HuH-7 (cell line): Measurements from ENCODE around the gene PWP2.
"Not testable (repeated sequence)": the region's sequence is repeated elsewhere in the genome, so short reads cannot be mapped to it uniquely, and the experiment has no call there.

Source experiments
- DNase-seq: peaks from one replicate; pipeline ENCODE4 v3.0.0; 2011; ENCODE audit warnings: low spot score

The PWP2 gene

DNA sequence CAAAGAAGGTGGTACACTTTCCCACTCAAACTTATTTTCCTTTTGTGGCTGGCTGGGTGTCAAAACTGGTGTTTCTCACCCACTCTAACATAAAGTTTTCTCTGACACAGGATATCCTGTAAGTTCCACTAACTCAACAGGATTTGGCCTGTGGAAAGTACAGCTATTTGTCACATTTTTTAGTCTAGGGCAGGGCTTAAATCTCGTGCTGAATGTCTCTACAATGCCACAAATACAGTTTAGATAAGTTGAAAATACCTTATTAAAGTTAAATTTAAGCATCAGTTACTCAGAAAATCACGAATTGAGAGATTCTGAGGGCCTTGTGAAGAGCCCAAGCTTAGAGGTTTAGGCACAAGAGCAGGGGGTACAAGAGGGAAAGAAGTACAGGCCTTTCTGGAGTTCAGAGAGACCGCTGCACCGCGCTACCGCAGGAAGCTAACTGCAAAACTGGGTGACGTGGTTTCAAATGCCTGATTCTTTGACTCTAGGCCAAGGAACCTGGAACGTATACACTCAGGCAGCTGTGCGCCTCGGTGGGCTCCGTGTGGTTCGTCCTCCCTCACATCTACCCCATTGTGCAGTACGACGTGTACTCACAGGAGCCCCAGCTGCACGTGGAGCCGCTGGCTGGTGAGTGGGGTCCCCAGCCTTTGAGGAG is 23.4 kb upstream of the PWP2 start:
- DNase-seq: no peak

- no peak for DNase-seq
These were observed 22.5 kb upstream of the PWP2 start for GRCh38 chr21:44084496-44085241.

- no peak for DNase-seq
These were observed 21.5 kb upstream of the PWP2 start for GRCh38 chr21:44085491-44086321.

DNA sequence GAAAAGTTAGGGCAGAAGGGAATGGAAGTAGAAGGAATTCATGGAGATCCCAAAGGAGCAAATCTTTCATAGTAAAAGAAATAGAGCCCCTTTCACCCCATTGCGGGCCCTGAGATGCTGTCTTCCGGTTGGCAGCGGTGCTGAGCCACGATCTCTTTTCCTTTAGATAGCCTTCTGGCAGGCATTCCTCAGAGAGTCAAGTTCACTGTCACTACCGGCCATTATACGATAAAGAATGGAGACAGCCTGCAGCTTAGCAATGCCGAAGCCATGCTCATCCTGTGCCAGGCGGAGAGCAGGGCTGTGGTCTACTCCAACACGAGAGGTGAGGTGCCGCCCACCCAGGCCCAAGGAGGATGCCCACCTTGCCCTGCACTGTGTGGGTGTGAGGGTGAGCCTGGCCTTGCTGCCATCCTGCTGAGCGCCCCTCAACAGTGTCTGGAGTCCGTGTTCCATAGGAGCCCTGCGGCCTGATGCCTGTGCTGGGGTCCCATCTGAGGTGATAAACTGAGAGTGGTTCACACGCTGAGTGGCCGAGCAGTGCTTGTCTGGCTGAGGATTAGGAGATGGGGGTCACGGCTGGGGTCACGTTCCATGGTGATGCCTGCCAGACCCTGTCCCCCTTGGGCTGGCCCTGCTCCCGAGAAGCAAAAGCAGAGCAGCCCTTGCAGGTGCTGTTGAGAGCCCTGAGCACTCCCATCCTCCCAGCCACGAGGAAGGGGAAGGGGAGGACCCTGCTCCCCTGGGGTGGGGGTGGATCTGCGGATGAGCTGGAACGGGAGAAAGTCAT is 20.4 kb upstream of the PWP2 start:
- DNase-seq: no peak

- DNase-seq: no peak
These were observed 19.5 kb upstream of the PWP2 start for GRCh38 chr21:44087426-44088400.

DNA sequence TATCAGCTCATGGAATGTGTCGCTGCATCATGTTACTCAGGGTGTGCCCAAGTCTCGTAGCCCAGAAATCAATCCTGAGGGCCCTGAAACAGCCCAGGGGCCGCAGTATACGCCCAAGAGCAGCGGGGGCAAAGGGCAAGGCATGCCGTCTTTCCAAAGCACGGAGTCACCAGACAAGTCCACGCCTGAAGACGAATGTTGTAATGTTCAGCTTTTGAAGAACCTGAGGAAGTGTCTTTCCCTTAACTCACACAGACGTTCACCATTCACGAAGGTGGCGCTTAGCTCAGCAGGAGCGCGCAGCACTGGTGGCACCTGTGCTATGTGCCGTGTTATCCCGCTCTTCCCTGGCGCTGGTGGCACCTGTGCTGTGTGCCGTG is 18.8 kb upstream of the PWP2 start:
- DNase-seq: no peak

DNA sequence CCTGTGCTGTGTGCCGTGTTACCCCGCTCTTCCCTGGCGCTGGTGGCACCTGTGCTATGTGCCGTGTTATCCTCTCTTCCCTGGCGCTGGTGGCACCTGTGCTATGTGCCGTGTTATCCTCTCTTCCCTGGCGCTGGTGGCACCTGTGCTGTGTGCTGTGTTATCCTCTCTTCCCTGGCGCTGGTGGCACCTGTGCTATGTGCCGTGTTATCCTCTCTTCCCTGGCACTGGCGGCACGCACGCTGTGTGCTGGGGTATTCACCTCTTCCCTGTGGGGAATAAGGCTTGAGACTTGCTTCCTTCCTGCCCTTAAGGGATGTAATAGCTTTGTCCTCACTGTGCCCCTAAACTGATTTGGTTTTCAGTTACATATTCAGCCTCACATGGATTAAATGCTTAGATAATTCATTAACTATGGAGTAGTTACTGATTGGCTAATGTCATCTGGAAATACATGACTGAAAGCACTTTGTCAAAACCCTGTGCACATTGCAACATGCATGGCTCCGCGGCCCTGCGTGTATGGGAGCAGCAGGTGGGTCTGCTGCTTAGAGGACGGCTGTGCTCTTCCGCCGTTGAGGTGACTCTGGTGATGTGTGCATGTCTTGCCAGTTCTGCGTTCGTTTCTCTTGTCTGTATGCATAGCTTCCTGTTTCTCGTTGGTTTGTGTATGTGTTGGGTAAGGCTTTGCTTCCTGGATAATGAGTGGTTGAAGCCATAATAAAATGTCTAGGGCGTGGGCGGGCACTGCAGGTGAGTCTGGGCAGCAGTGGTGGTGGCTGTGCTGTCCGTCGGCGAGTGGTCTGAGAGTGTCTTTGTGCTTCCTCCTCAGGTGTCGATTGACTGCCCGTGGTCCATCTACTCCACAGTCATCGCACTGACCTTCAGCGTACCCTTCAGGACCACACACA is 17.9 kb upstream of the PWP2 start:
- no peak for DNase-seq

GRCh38 chr21:44090325-44090724 is 16.9 kb upstream of the PWP2 start:
- no peak for DNase-seq

- DNase-seq: no peak
These were observed 15.0 kb upstream of the PWP2 start for GRCh38 chr21:44092211-44092610.

GRCh38 chr21:44093761-44094160 is 13.4 kb upstream of the PWP2 start:
- DNase-seq: no peak

- no peak for DNase-seq
These were observed 12.4 kb upstream of the PWP2 start for GRCh38 chr21:44094832-44095231.

DNA sequence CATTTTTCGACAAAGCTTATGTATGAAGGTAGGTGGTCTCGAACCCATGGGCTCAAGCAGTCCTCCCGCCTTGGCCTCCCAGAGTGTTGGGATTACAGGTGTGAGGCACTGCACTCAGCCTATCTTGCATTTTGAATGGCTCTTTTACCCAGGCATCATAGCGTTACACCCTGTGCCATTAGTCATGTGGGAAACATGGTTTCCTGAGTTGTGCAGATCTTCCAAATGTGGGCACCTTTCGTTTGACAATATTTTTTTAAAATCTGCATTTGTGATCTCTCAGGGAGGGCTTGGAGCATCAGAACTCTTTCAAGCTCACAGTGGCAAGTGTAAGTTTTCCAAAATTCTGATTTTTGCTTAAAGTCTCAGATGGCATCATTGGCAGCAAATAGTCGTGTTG is 8.7 kb upstream of the PWP2 start:
- not testable (repeated sequence) for DNase-seq

DNA sequence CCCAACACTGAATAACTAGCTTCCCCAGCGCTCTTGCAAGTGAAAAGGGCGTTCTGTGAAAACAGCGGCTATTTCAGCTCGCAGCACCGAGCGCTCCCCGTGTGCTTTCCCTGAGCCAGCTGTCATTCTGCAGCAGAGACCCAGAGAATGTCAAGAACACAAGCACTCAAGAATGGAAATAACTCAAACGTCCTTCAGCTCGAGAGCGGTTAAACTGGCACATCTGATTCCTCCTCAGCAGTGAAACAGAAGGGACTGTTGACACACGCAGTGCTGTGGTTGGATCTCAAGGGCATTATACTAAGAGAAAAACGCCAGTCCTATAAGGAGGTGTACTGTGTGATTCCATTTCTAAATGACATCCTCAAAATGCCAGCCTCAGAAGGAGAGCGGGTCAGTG is 8.2 kb upstream of the PWP2 start:
- not testable (repeated sequence) for DNase-seq

DNA sequence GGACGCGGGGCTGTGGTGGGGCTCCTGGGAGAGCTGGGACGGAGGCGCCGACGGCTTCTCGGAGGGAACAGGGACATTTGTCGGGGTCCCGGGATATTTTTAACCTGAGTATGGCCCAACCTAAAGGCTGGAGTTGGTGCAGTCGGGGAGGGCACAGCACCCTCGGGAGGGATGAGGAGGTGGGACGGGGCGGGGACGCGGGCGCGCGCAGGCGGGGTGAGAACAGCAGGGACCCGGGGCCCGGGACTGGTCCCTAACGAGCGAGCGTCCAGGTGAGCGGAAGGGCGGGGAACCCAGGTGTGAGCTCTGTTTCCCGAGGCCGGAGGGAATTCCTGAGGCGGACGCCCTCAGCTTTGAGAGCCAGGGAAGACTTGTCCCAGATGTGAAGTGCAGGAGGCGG is 390 bp downstream of the PWP2 start:
- not testable (repeated sequence) for DNase-seq

DNA sequence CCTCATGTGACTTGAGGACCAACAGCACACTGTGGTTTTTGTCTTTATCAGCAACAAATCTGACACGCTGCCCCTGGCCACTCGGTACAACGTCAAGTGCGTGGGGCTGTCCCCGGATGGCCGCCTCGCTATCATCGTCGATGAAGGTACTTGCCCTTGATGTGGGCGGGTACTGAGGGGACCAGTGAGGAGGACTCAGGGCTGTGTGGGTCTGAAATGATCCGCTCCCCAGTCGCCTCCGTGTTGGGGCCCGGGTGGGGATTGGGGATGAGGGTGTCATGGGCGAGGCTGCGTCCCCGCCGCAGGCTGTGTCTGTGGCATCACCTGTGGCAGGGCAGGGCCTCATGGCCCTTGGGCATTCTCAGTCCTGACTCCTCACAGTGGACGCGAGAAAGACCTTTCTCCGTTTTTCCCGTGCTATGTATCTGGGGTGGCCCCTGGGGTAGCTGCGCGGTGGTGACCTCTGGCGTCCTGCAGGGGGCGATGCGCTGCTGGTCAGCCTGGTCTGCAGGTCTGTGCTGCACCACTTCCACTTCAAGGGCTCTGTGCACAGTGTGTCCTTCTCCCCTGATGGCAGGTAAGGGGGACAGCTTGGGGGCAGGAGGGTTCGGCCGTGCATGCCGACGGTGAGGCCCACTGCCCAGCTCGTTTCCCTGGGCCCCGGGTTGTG is 6.6 kb downstream of the PWP2 start:
- not testable (repeated sequence) for DNase-seq

DNA sequence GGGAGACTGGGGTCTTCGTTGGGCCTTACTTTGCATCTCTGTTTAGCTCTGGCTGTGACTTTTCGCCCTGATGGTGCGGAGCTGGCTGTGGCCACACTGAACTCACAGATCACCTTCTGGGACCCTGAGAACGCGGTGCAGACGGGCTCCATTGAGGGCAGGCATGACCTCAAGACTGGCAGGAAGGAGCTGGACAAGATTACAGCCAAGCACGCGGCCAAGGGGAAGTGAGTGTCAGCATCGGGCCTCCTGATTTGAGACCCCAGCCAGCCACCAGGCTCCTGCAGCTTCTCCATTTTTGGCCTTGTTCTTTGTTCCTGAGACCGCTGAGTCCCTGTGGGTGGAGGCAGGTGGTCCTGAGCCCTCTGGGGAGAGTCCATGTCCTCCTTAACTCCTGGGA is 14.9 kb downstream of the PWP2 start:
- DNase-seq: not testable (repeated sequence)

- not testable (repeated sequence) for DNase-seq
These were observed 20.6 kb downstream of the PWP2 start for GRCh38 chr21:44127827-44128226.

DNA sequence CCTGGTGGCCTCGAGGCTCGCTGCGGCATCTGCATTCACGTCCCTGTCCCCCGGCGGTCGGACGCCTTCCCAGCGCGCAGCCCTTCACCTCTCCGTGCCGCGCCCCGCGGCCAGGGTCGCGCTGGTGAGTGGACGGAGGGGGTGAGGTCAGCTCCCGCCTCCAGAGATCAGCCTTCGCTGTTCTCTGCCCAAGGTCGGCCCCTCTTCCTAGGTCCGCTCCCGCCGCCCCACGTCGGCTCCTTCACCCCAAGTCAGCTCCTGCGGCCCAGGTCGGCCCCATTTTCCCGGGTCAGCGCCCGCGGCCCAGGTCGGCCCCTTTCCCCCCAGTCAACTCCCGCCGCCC is 26.5 kb downstream of the PWP2 start:
- not testable (repeated sequence) for DNase-seq

GRCh38 chr21:44134732-44135131 is 27.5 kb downstream of the PWP2 start:
- DNase-seq: not testable (repeated sequence)
